Ovary (tissue), 9 donors: ENCODE results near the gene APOA4. TPM values are rescaled to one million over a fixed set of nuclear protein-coding genes. Genes with fewer than 3 reads are reported as not detected.

Source experiments
- DNase-seq, 5 donors: peaks; one replicate each; pipeline ENCODE4 v3.0.0-alpha.2; 2019 to 2020
- H3K27ac ChIP-seq, 2 donors: fragments of 200-600 bp; one replicate each; pipeline versions ENCODE4 v1.5.1 to v1.8.0; 2019 to 2022
- H3K27me3 ChIP-seq: fragments of 200-600 bp; one replicate; pipeline ENCODE4 v1.8.0; 2022
- H3K36me3 ChIP-seq: fragments of 200-600 bp; sonication (generic); one replicate; pipeline ENCODE4 v1.5.1; 2019
- H3K4me1 ChIP-seq: one replicate; pipeline ENCODE4 v1.8.1; 2013; ENCODE audit warnings: mild to moderate bottlenecking, moderate library complexity; ENCODE audit not compliant: insufficient read depth
- H3K4me3 ChIP-seq: fragments of 200-600 bp; sonication (generic); one replicate; pipeline ENCODE4 v1.5.1; 2017
- H3K9me3 ChIP-seq, 2 donors: fragments of 200-600 bp in 1 of 2; sonication (generic) in 1 of 2; one replicate each; pipeline versions ENCODE4 v1.5.1 to v1.8.1; 2013 to 2019; ENCODE audit warnings: mild to moderate bottlenecking in 1 of 2, moderate library complexity in 1 of 2
- EP300 ChIP-seq: sonication (generic); formaldehyde crosslinking; IDR thresholded peaks from one replicate; pipeline ENCODE4 v1.6.1; 2017; ENCODE audit warnings: antibody characterized with exemption
- POLR2A ChIP-seq: fragments of 450-650 bp; IDR thresholded peaks from one replicate; pipeline ENCODE4 v1.6.1; 2017; ENCODE audit warnings: antibody characterized with exemption, mild to moderate bottlenecking, moderate library complexity
- WGBS, 3 donors: extraction: QIAGEN DNeasy Blood & Tissue Kit in 1 of 3; methylation state at CpG; one replicate each; pipeline versions ENCODE4 v1.1.5 to v1.1.7; 2013 to 2017; 5-methylcytosine and 5-hydroxymethylcytosine counted together
- intact Hi-C, 4 donors: fragments of 100-400 bp; cut with DNase I; formaldehyde crosslinking; loops; one replicate each; pipeline versions ENCODE4 v1.11.0 to v1.15.1; 2022 to 2023
- polyA plus RNA-seq, 2 donors: library from polyadenylated mRNA; stranded (reverse); fragments of 200-250 nt in 1 of 2; fragments of 350-450 nt in 1 of 2; fragmentation: Illumina TruSeq in 1 of 2; extraction: RNeasy Lipid Tissue Mini Kit (QIAGEN cat#74804) in 1 of 2; gene quantifications; one replicate each; pipeline ENCODE4 v1.2.3, GENCODE V29; 2013 to 2014
- total RNA-seq, 7 donors: library from RNA; depleted of rRNA in 2 of 7; stranded (reverse); fragments of >200 nt in 2 of 7; fragmentation: NEBNext Ultra II Directional in 3 of 7; extraction: Animal tissue kit (Norgen Biotek cat#: 25700) in 3 of 7; gene quantifications; one replicate each; pipeline versions ENCODE4 v1.1.0 to v1.2.4, GENCODE V29; 2016 to 2023
- TF ChIP-seq, protein P1 (sequence below), 3 donors: fragments of 450-650 bp in 2 of 3; fragments of 200-600 bp in 1 of 3; IDR thresholded peaks; one replicate each; pipeline versions ENCODE4 v1.5.1 to v1.8.0; 2016 to 2022; ENCODE audit warnings: antibody characterized with exemption in 3 of 3, mild to moderate bottlenecking in 1 of 3
- donor health status: DM: no; HTN: no; CAD: no; lungs with moderate emphysema.
- donor health status: DM: no; HTN: no; CAD: no.
- donor health status: Bipolar disorder and iron deficiency.
- donor health status: DM: yes; HTN: yes; CAD: no.
- donor health status: DM: no; HTN: no; CAD: no.
- donor health status: DM: yes; HTN: yes; CAD: no.

The APOA4 gene
- total and polyA plus RNA-seq, 9 donors = 0.19 to 41.7 TPM; not detected in 7

DNA sequence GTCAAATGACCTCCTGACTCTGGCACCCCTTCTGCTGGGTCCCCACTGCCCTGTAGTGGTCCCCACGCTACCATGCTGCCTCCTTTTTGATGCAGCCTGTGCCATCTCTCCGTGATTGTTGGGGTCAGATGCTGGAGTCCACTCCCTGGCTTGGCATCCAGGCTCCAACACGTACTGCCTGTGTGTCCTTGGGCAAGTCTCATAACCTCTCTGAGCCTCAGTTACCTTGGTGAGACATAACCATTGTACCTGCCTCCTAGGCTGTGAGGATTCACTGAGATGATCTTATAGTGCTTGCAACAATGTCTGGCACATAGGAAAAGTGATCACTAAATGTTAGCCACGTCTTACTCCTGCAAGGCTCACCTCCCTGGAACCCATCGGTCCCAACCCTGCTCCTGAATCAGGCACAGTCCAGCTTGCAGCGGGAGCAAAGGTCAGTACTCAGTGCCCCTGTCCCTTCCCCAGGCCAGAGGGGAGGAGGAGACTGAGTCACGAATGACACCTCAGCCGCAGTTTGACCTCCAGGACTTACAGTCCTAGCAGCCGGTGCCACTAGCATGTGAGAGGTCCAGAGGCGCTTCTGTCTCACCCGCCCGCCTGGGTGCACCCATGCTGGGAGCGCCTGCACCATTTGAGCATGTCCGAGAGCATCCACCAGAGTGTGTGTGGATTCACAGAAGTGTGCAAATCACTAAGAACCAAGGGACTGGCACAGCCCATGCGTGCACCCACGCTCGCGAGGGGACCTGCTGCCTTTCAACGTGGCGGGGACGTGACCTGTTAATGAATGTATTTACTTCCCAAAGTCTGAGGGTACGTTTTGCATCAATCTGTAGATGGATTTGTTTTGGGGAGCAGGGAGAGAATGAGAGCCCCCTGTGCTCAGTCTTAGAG, 3.0 kb upstream of the APOA4 start:
- TF ChIP-seq, protein P1, sequence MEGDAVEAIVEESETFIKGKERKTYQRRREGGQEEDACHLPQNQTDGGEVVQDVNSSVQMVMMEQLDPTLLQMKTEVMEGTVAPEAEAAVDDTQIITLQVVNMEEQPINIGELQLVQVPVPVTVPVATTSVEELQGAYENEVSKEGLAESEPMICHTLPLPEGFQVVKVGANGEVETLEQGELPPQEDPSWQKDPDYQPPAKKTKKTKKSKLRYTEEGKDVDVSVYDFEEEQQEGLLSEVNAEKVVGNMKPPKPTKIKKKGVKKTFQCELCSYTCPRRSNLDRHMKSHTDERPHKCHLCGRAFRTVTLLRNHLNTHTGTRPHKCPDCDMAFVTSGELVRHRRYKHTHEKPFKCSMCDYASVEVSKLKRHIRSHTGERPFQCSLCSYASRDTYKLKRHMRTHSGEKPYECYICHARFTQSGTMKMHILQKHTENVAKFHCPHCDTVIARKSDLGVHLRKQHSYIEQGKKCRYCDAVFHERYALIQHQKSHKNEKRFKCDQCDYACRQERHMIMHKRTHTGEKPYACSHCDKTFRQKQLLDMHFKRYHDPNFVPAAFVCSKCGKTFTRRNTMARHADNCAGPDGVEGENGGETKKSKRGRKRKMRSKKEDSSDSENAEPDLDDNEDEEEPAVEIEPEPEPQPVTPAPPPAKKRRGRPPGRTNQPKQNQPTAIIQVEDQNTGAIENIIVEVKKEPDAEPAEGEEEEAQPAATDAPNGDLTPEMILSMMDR (IDR thresholded peaks at IDR 0.05) = no peak
- no peak for TF ChIP-seq POLR2A
- no peak for TF ChIP-seq EP300
- H3K36me3 ChIP-seq = no peaks in the 10 kb centered on the region
- H3K4me3 ChIP-seq = no peak overlapping the region
- H3K27ac ChIP-seq = no peak overlapping the region
- no peak for DNase-seq
- intact Hi-C loops = no loop called here
- H3K4me1 ChIP-seq = peaks cover 6% of the 10 kb centered on the region
- H3K27me3 ChIP-seq = no peaks in the 10 kb centered on the region
- H3K9me3 ChIP-seq = no peaks in the 10 kb centered on the region
- WGBS, 3 donors = 80 to 85% (median 80%) methylated on average over 22 of the region's 22 CpGs

DNA sequence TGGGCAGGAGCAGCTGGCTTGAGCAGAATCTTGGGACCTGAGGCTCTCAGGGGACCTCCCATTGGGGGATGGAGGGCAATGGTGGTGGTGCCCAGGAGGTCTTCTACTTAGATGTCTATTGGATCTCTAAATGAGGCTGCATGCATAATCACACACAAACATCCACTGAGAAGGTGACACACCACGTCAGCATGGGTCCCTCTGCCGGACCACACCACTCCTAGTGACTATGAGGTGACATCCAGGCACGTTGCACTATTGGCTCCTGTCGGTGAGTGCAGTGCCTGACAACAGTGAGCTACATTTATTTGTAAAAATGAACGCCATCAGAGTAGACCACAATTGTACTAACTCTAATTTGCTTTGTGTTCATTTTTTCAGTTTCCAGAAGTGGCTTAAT, 2.3 kb upstream of the APOA4 start:
- 72 to 85% (median 81%) methylated on average over 5 of the region's 5 CpGs for WGBS, 3 donors
- Histone ChIP-seq H3K9me3 (no peaks in the 10 kb centered on the region), H3K4me1 (peaks cover 6% of the 10 kb centered on the region), H3K36me3 (no peaks in the 10 kb centered on the region), H3K27ac (no peak overlapping the region), H3K27me3 (no peaks in the 10 kb centered on the region), H3K4me3 (no peak overlapping the region)
- DNase-seq = no peak
- intact Hi-C loops = no loop called here
- TF ChIP-seq EP300 (no peak), POLR2A (no peak)
- TF ChIP-seq, protein P1 (IDR thresholded peaks at IDR 0.05) = no peak

DNA sequence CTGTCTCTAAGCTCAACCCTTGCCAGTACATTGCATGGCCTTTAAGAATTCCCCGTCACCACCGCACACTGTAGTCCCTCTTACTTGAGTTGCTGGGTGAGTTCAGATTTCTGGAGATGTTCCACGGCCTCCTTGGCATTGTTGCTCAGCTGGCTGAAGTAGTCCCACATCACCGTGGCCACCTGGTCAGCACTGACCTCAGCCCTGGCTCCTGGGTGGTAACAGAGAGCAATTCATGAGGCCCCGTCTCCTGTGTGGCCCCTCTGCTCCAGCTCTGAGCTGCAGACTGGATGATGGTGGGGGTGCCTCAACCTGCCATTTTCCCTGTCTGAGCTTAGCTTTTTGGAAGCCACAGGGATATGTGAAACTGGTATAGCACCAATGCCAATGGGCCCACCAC, 529 bp downstream of the APOA4 start:
- 73 to 78% (median 74%) methylated on average over 5 of the region's 5 CpGs for WGBS, 3 donors
- intact Hi-C loops = no loop called here

DNA sequence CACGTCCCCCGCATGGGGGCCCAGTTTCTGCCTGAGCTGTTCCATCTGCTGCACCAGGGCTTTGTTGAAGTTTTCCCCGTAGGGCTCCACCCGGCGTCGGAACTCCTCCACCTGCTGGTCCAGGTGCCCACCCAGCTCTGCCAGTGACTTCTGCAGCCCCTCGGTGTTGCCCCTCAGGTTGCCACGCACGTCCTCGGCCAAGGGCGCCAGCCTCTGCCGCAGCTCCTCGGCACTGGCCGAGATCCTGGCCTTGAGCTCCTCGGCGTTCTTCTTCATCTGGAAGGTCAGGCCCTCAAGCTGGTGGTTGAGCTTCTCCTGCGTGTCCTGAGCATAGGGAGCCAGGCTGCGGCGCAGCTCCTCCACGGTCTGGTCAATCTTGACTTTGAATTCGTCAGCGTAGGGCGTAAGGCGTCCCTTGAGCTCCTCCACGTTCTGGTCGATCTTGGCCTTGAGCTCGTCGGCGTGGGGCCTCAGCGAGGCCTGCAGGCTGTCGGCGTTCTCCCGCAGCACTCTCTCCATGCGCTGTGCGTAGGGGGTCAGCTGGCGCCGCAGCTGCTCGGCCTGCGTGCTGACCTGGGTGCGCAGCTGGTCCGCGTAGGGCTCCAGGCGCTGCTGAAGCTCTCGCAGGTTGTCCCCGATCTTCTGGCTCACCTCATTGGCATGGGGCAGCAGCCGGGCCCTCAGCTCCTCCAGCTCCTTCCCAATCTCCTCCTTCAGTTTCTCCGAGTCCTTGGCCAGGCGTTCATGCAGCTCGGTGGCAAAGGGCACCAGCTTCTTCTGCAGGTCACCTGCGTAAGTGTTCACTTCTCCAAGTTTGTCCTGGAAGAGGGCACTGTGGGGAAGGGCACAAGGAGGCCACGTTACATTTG, 1.8 kb downstream of the APOA4 start:
- no peaks in the 10 kb centered on the region for H3K9me3 ChIP-seq
- no peaks in the 10 kb centered on the region for H3K27me3 ChIP-seq
- H3K36me3 ChIP-seq = no peaks in the 10 kb centered on the region
- 88 to 90% (median 89%) methylated on average over 51 of the region's 51 CpGs for WGBS, 3 donors
- H3K4me3 ChIP-seq = no peak overlapping the region
- DNase-seq = no peak
- TF ChIP-seq, protein P1 (IDR thresholded peaks at IDR 0.05) = no peak
- no peak for TF ChIP-seq EP300
- no peak for TF ChIP-seq POLR2A
- intact Hi-C loops = no loop called here
- no peaks in the 10 kb centered on the region for H3K4me1 ChIP-seq
- no peak overlapping the region for H3K27ac ChIP-seq

More for the DNA sequence above, 529 bp downstream of the APOA4 start:
- H3K27me3 ChIP-seq = no peaks in the 10 kb centered on the region
- no peaks in the 10 kb centered on the region for H3K4me1 ChIP-seq
- TF ChIP-seq EP300 = no peak
- no peak for TF ChIP-seq POLR2A
- TF ChIP-seq, protein P1 (IDR thresholded peaks at IDR 0.05) = no peak
- no peak overlapping the region for H3K4me3 ChIP-seq
- DNase-seq = no peak
- no peaks in the 10 kb centered on the region for H3K9me3 ChIP-seq
- H3K27ac ChIP-seq = no peak overlapping the region
- H3K36me3 ChIP-seq = no peaks in the 10 kb centered on the region
